K562 (cell line): ENCODE measurements around the gene TNFRSF13B.

Experiments used
- CTCF ChIP-seq, 3 experiments: IDR thresholded peaks in 2 of 3; conservative IDR thresholded peaks in 1 of 3; 2 replicates each; pipeline ENCODE4 v1.5.1; 2011 to 2012; ENCODE audit warnings: low read length in 3 of 3, mild to moderate bottlenecking in 3 of 3, control low read depth in 2 of 3, improper control_type of control experiment in 1 of 3, inconsistent platforms in 1 of 3, low read depth in 1 of 3, mixed read lengths in 1 of 3, moderate library complexity in 1 of 3; ENCODE audit not compliant: insufficient read depth in 2 of 3
- ESRRB ChIP-seq: fragments of 250-450 bp; sonication (Bioruptor Pico); IDR thresholded peaks from 2 replicates; pipeline ENCODE4 v1.5.0; 2020; ENCODE audit warnings: mild to moderate bottlenecking, moderate library complexity, borderline replicate concordance
- IRF2 ChIP-seq: sonication (generic); formaldehyde crosslinking; IDR thresholded peaks from 2 replicates; pipeline ENCODE4 v1.8.1; 2022; ENCODE audit warnings: mild to moderate bottlenecking, missing genetic modification reagents
- NRF1 ChIP-seq, 2 experiments: fragments of 450-650 bp; IDR thresholded peaks in 1 of 2; conservative IDR thresholded peaks in 1 of 2; 2 replicates each; pipeline ENCODE4 v1.6.1; 2014; ENCODE audit warnings: mild to moderate bottlenecking in 2 of 2
- STAT5B ChIP-seq: fragments of 250-450 bp; sonication (Bioruptor Pico); IDR thresholded peaks from 2 replicates; pipeline ENCODE4 v1.8.0; 2021; ENCODE audit warnings: mild to moderate bottlenecking, inconsistent platforms
- USF2 ChIP-seq: sonication (generic); formaldehyde crosslinking; IDR thresholded peaks from 2 replicates; pipeline ENCODE4 v1.5.0; 2020; ENCODE audit warnings: missing genetic modification reagents
- ZNF12 ChIP-seq: sonication (generic); formaldehyde crosslinking; IDR thresholded peaks from 2 replicates; pipeline ENCODE4 v1.4.0; 2020; ENCODE audit warnings: mild to moderate bottlenecking, missing genetic modification reagents

- TF ChIP-seq IRF2 (CRISPR knock-in tag), result no peak
- no peak for TF ChIP-seq USF2 (CRISPR knock-in tag)
- TF ChIP-seq CTCF (IDR thresholded peaks at IDR 0.05 in 2 of 3, conservative IDR thresholded peaks at IDR 0.05 in 1 of 3; ENCODE audit: insufficient read depth in 2 of 3, low read depth in 1 of 3, low read length in 3 of 3), result no peak
- no peak for TF ChIP-seq ZNF12 (CRISPR knock-in tag)
- TF ChIP-seq STAT5B (CRISPR knock-in tag), result no peak
- TF ChIP-seq ESRRB (CRISPR knock-in tag), result no peak
- TF ChIP-seq NRF1 (conservative IDR thresholded peaks at IDR 0.05 in 1 of 2, IDR thresholded peaks at IDR 0.05 in 1 of 2), result no peak
Measured at GRCh38 chr17:16923904-16924695, 47.8 kb downstream of the TNFRSF13B start.
